LNCaP clone FGC (cell line): ENCODE data around the gene SH3RF2.
A peak's percentile ranks its signal among the peaks of the same experiment; 100 is the strongest.

Experiments
- DNase-seq: peaks from one replicate; pipeline ENCODE4 v3.0.0-alpha.2; 2011; ENCODE audit warnings: low read depth
- H3K4me3 ChIP-seq: 2 replicates; pipeline ENCODE4 v1.5.1; 2011; ENCODE audit warnings: mild to moderate bottlenecking, low read depth, low read length, control low read depth
- CTCF ChIP-seq: IDR thresholded peaks from 2 replicates; pipeline ENCODE4 v1.5.1; 2012; ENCODE audit warnings: mild to moderate bottlenecking; ENCODE audit not compliant: control insufficient read depth, insufficient read depth; ENCODE audit errors: extremely low read depth

SH3RF2 gene

GRCh38 chr5:146051678-146052077 is 115.3 kb downstream of the SH3RF2 start:
- no peak overlapping the region for H3K4me3 ChIP-seq
- no peak for TF ChIP-seq CTCF
- no peak for DNase-seq

GRCh38 chr5:146052780-146053179 is 116.4 kb downstream of the SH3RF2 start:
- peak; percentile 47 for TF ChIP-seq CTCF
- no peak for DNase-seq
- H3K4me3 ChIP-seq: no peak overlapping the region

GRCh38 chr5:146055432-146055831 is 119.1 kb downstream of the SH3RF2 start:
- DNase-seq: no peak
- no peak for TF ChIP-seq CTCF
- no peak overlapping the region for H3K4me3 ChIP-seq

- H3K4me3 ChIP-seq: no peak overlapping the region
- TF ChIP-seq CTCF: no peak
- DNase-seq: no peak
Measured at GRCh38 chr5:146059460-146060220, 123.3 kb downstream of the SH3RF2 start.

- TF ChIP-seq CTCF: no peak
- no peak overlapping the region for H3K4me3 ChIP-seq
- no peak for DNase-seq
Measured at GRCh38 chr5:146060221-146060585, 123.8 kb downstream of the SH3RF2 start.

- DNase-seq: no peak
- TF ChIP-seq CTCF: no peak
- no peak overlapping the region for H3K4me3 ChIP-seq
Measured at GRCh38 chr5:146066968-146067367, 130.6 kb downstream of the SH3RF2 start.

GRCh38 chr5:146068206-146068605 is 131.8 kb downstream of the SH3RF2 start:
- no peak for TF ChIP-seq CTCF
- no peak overlapping the region for H3K4me3 ChIP-seq
- DNase-seq: no peak
